Large intestine (tissue), 3 donors: ENCODE data around the gene SLC6A3. TPM values are rescaled to one million over a fixed set of nuclear protein-coding genes. Genes with fewer than 3 reads are reported as not detected.

Experiments
- DNase-seq, 2 donors: peaks; one replicate each; pipeline versions ENCODE4 v3.0.0 to v3.0.0-alpha.2; 2013
- H3K27ac ChIP-seq: one replicate; pipeline ENCODE4 v1.5.1; 2013; ENCODE audit warnings: low read length
- H3K27me3 ChIP-seq: 2 replicates; pipeline ENCODE4 v1.6.1; 2013; ENCODE audit warnings: low read length; ENCODE audit not compliant: control insufficient read depth, insufficient read depth
- H3K36me3 ChIP-seq: 2 replicates; pipeline ENCODE4 v1.6.1; 2013; ENCODE audit warnings: low read length; ENCODE audit not compliant: control insufficient read depth, insufficient read depth
- H3K4me1 ChIP-seq: one replicate; pipeline ENCODE4 v1.6.1; 2013; ENCODE audit warnings: low read length; ENCODE audit not compliant: control insufficient read depth, insufficient read depth
- H3K4me3 ChIP-seq: one replicate; pipeline ENCODE4 v1.5.1; 2013; ENCODE audit warnings: low read length
- H3K9me3 ChIP-seq: one replicate; pipeline ENCODE4 v1.6.1; 2013; ENCODE audit warnings: mild to moderate bottlenecking, low read depth, low read length, moderate library complexity; ENCODE audit not compliant: control insufficient read depth
- WGBS: methylation state at CpG from one replicate; pipeline ENCODE4 v1.1.5; 2013; ENCODE audit warnings: low lambda C conversion rate; ENCODE audit not compliant: insufficient coverage; 5-methylcytosine and 5-hydroxymethylcytosine counted together
- polyA plus RNA-seq: library from polyadenylated mRNA; unstranded; fragments of 120-200 nt; gene quantifications from one replicate; pipeline ENCODE4 v1.2.1, GENCODE V29; 2013

SLC6A3 gene
- polyA plus RNA-seq, 1 donor: 0.13 TPM

GRCh38 chr5:1386274-1386717 lies 58.9 kb downstream of the SLC6A3 start:
- peak; percentile 35 to 67 for DNase-seq
- Histone ChIP-seq H3K36me3 (no peaks in the 10 kb centered on the region), H3K27me3 (peaks cover 46% of the 10 kb centered on the region), H3K4me3 (peak overlapping the region; percentile 51), H3K4me1 (peaks cover 10% of the 10 kb centered on the region), H3K27ac (no peak overlapping the region), H3K9me3 (peaks cover 5% of the 10 kb centered on the region)
- no CpG with 5 or more reads among the region's 36 CpGs for WGBS

DNA sequence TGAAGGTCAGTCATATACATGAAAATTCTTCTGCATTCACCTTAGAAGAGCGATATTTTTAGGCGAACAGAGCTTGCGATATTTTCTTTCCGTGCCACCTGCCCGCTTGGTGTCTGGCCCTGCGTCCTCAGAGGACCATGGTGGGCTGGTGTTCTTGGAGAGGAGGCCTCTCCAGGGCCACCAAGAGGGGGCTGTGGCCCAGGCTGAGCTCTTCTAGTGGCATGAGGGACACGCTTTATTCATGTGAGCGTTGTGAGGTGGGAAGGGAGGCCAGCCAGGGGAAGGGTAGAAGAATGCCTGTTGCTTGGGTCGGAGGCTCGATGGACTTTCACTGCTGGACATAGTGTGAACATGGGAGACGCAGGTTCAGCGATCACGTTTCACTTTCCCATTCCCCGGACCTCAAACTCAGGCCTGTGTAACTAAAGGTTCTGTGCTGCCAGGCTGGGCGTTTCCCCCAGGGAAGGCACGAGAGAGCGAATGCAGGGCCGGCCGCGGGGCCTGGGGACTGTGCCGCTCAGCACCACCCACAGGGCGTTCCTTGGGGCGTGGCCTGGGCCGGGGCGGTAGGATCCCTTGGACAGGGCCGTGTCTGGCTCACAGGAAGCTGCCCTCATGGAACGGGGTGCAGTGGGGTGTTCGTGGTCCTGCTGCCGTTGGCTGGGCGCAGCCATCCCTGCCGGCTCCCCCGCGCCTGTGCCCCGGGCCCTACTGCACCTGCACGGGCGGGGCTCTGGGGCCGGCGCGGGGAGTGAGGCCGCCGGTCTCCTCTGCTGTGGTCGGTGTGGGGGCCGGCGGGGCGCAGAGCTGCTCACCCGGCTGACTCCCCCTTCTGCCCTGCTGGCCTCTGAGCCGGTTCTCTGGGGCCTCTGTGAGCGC lies 59.6 kb downstream of the SLC6A3 start:
- peaks cover 41% of the 10 kb centered on the region for H3K27me3 ChIP-seq
- H3K9me3 ChIP-seq: peaks cover 5% of the 10 kb centered on the region
- no CpG with 5 or more reads among the region's 48 CpGs for WGBS
- H3K36me3 ChIP-seq: no peaks in the 10 kb centered on the region
- peaks cover 17% of the 10 kb centered on the region for H3K4me1 ChIP-seq
- H3K27ac ChIP-seq: no peak overlapping the region
- peak overlapping the region; percentile 51 for H3K4me3 ChIP-seq
- DNase-seq: peak; percentile 83 to 93

DNA sequence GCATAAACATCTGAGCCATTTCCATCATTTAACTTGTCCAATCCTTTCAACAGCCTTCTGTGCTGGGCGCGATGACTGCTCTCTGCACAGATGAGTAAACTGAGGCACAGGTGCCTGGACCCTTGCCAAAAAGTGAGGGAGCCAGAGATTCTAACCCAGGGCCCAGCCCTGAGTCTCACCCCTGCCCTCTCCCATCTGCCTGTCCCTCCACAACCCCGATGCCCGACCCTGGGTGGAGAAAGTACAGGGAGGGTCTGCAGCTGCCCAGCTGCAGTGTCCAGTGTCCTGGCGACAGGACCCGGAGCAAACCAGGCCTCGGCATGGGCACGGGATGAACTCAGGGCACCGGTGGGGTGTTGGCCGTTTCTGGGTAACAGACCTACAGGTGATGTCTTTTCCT lies 60.7 kb downstream of the SLC6A3 start:
- H3K9me3 ChIP-seq: peaks cover 9% of the 10 kb centered on the region
- H3K27ac ChIP-seq: no peak overlapping the region
- WGBS: 70% methylated on average over 2 of the region's 10 CpGs
- peaks cover 19% of the 10 kb centered on the region for H3K4me1 ChIP-seq
- H3K27me3 ChIP-seq: peaks cover 39% of the 10 kb centered on the region
- H3K4me3 ChIP-seq: no peak overlapping the region
- no peaks in the 10 kb centered on the region for H3K36me3 ChIP-seq
- DNase-seq: no peak

- no CpG with 5 or more reads among the region's 8 CpGs for whole genome bisulfite sequencing
- Histone ChIP-seq H3K4me3 (no peak overlapping the region), H3K4me1 (peaks cover 19% of the 10 kb centered on the region), H3K36me3 (no peaks in the 10 kb centered on the region), H3K27me3 (peaks cover 38% of the 10 kb centered on the region), H3K9me3 (peaks cover 13% of the 10 kb centered on the region), H3K27ac (no peak overlapping the region)
- DNase-seq: no peak
Observed at GRCh38 chr5:1383886-1384401, 61.3 kb downstream of the SLC6A3 start.

GRCh38 chr5:1383344-1383743 lies 61.9 kb downstream of the SLC6A3 start:
- Histone ChIP-seq H3K36me3 (no peaks in the 10 kb centered on the region), H3K4me1 (peaks cover 19% of the 10 kb centered on the region), H3K27me3 (peaks cover 35% of the 10 kb centered on the region), H3K27ac (no peak overlapping the region), H3K9me3 (peaks cover 10% of the 10 kb centered on the region), H3K4me3 (no peak overlapping the region)
- no peak for DNase-seq
- WGBS: no CpG with 5 or more reads among the region's 17 CpGs

GRCh38 chr5:1382248-1382700 lies 63.0 kb downstream of the SLC6A3 start:
- no peaks in the 10 kb centered on the region for H3K36me3 ChIP-seq
- peaks cover 25% of the 10 kb centered on the region for H3K27me3 ChIP-seq
- no CpG with 5 or more reads among the region's 18 CpGs for WGBS
- H3K4me3 ChIP-seq: no peak overlapping the region
- no peak overlapping the region for H3K27ac ChIP-seq
- no peak for DNase-seq
- peaks cover 19% of the 10 kb centered on the region for H3K4me1 ChIP-seq
- peaks cover 10% of the 10 kb centered on the region for H3K9me3 ChIP-seq

GRCh38 chr5:1381370-1382247 lies 63.6 kb downstream of the SLC6A3 start:
- Histone ChIP-seq H3K4me1 (peaks cover 19% of the 10 kb centered on the region), H3K9me3 (peaks cover 10% of the 10 kb centered on the region), H3K36me3 (no peaks in the 10 kb centered on the region), H3K27me3 (peaks cover 19% of the 10 kb centered on the region), H3K27ac (no peak overlapping the region), H3K4me3 (no peak overlapping the region)
- no peak for DNase-seq
- no CpG with 5 or more reads among the region's 25 CpGs for WGBS

DNA sequence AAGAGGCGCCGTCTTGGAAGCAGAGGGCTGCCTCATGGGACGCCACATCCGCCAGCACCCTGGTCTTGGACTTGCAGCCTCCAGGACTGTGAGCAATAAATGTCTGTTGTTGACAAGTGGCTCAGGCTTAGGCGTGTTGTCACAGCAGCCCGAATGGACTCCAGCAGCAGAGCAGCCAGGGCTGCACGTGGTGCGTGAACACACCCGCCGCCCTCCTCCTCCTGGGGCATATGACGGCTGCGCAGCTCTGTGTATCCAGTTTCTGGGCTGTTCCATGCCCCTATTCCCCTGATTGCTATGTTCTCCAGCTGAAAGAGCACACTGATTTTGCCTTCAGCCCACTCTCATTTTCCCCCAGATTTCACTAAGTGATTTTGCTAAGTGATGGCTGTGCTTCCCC lies 64.3 kb downstream of the SLC6A3 start:
- peak overlapping the region; percentile 32 for H3K27ac ChIP-seq
- no CpG with 5 or more reads among the region's 12 CpGs for WGBS
- H3K4me3 ChIP-seq: no peak overlapping the region
- peaks cover 10% of the 10 kb centered on the region for H3K9me3 ChIP-seq
- peaks cover 14% of the 10 kb centered on the region for H3K27me3 ChIP-seq
- no peaks in the 10 kb centered on the region for H3K36me3 ChIP-seq
- peak; percentile 33 to 77 for DNase-seq
- peaks cover 16% of the 10 kb centered on the region for H3K4me1 ChIP-seq

- peak overlapping the region; percentile 32 for H3K27ac ChIP-seq
- DNase-seq: peak; percentile 66 to 78
- peaks cover 12% of the 10 kb centered on the region for H3K4me1 ChIP-seq
- no peak overlapping the region for H3K4me3 ChIP-seq
- no peaks in the 10 kb centered on the region for H3K36me3 ChIP-seq
- H3K9me3 ChIP-seq: peaks cover 10% of the 10 kb centered on the region
- peaks cover 14% of the 10 kb centered on the region for H3K27me3 ChIP-seq
- no CpG with 5 or more reads among the region's 34 CpGs for WGBS
Observed at GRCh38 chr5:1380011-1380817, 65.0 kb downstream of the SLC6A3 start.
